ENCODE measurements around the gene DLX3. TPM values are rescaled to one million over a fixed set of nuclear protein-coding genes. Genes with fewer than 3 reads are reported as not detected.
A peak's percentile ranks its signal among the peaks of the same experiment; 100 is the strongest.

Gene DLX3
- total RNA-seq, 2 donors from 2014 or later: 0.58 to 1.4 TPM

- TF ChIP-seq, protein P1, sequence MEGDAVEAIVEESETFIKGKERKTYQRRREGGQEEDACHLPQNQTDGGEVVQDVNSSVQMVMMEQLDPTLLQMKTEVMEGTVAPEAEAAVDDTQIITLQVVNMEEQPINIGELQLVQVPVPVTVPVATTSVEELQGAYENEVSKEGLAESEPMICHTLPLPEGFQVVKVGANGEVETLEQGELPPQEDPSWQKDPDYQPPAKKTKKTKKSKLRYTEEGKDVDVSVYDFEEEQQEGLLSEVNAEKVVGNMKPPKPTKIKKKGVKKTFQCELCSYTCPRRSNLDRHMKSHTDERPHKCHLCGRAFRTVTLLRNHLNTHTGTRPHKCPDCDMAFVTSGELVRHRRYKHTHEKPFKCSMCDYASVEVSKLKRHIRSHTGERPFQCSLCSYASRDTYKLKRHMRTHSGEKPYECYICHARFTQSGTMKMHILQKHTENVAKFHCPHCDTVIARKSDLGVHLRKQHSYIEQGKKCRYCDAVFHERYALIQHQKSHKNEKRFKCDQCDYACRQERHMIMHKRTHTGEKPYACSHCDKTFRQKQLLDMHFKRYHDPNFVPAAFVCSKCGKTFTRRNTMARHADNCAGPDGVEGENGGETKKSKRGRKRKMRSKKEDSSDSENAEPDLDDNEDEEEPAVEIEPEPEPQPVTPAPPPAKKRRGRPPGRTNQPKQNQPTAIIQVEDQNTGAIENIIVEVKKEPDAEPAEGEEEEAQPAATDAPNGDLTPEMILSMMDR (conservative IDR thresholded peaks at IDR 0.05): no peak
- H3K4me1 Mint-ChIP-seq: peaks cover 7% of the 10 kb centered on the region
- 66 to 75% methylated on average over 3 of the region's 3 CpGs for WGBS, 2 experiments (ENCODE audit: insufficient coverage in 1 of 2, insufficient read length in 1 of 2)
- Histone ChIP-seq H3K4me3 (ENCODE audit: low read length) (no peak overlapping the region), H3K4me1 (ENCODE audit: control insufficient read depth, insufficient read depth, low read length) (no peaks in the 10 kb centered on the region), H3K9ac (ENCODE audit: extremely low read depth, low read length, poor library complexity, severe bottlenecking) (no peak overlapping the region), H3K27me3 (ENCODE audit: control insufficient read depth, insufficient read depth, low read length, poor library complexity, severe bottlenecking) (peaks cover 48% of the 10 kb centered on the region), H3K36me3 (ENCODE audit: control insufficient read depth, insufficient read depth, low read length) (no peaks in the 10 kb centered on the region), H3K9me3 (ENCODE audit: control insufficient read depth, low read length) (no peaks in the 10 kb centered on the region), H3K27ac (ENCODE audit: low read depth, low read length) (no peak overlapping the region)
- peak; percentile 67 for DNase-seq
- H3K4me3 Mint-ChIP-seq: no peak overlapping the region
- H3K9me3 Mint-ChIP-seq: no peaks in the 10 kb centered on the region
- H3K36me3 Mint-ChIP-seq (ENCODE audit: low read depth): no peaks in the 10 kb centered on the region
- H3K27ac Mint-ChIP-seq: no peak overlapping the region
- H3K27me3 Mint-ChIP-seq (ENCODE audit: insufficient read depth): peaks cover 90% of the 10 kb centered on the region
Measured at GRCh38 chr17:49985310-49985990, 9.6 kb downstream of the DLX3 start.

DNA sequence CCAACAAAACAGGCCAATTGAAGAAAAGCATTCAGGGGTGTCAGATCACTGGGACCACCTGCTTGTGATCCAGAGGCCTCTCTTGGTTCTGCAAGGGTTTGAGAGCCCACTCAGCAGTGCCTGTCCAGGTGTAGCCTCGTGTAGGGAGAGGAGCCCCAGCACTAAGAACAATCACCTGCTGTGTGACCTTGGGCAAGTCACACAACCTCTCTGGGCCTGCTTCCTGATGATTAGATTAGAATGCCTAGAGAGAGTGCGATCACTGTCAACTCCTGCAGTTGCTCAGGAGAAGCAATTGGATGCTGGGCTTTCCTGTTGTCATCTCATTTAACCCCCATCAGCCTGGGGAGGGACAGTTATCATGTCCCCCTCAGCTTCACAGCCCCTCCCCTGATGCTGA lies 10.2 kb downstream of the DLX3 start:
- no peaks in the 10 kb centered on the region for H3K36me3 ChIP-seq (ENCODE audit: control insufficient read depth, insufficient read depth, low read length)
- TF ChIP-seq, protein P1 (conservative IDR thresholded peaks at IDR 0.05): no peak
- Mint-ChIP-seq H3K4me1 (peaks cover 7% of the 10 kb centered on the region), H3K27ac (no peak overlapping the region), H3K27me3 (ENCODE audit: insufficient read depth) (peaks cover 86% of the 10 kb centered on the region), H3K4me3 (no peak overlapping the region), H3K9me3 (no peaks in the 10 kb centered on the region), H3K36me3 (ENCODE audit: low read depth) (no peaks in the 10 kb centered on the region)
- H3K27me3 ChIP-seq (ENCODE audit: control insufficient read depth, insufficient read depth, low read length, poor library complexity, severe bottlenecking): peaks cover 43% of the 10 kb centered on the region
- no peak overlapping the region for H3K4me3 ChIP-seq (ENCODE audit: low read length)
- no peaks in the 10 kb centered on the region for H3K9me3 ChIP-seq (ENCODE audit: control insufficient read depth, low read length)
- DNase-seq: no peak
- WGBS, 2 experiments (ENCODE audit: insufficient coverage in 1 of 2, insufficient read length in 1 of 2): 78 to 86% methylated on average over 2 of the region's 2 CpGs
- no peak overlapping the region for H3K9ac ChIP-seq (ENCODE audit: extremely low read depth, low read length, poor library complexity, severe bottlenecking)
- H3K4me1 ChIP-seq (ENCODE audit: control insufficient read depth, insufficient read depth, low read length): no peaks in the 10 kb centered on the region
- H3K27ac ChIP-seq (ENCODE audit: low read depth, low read length): no peak overlapping the region

DNA sequence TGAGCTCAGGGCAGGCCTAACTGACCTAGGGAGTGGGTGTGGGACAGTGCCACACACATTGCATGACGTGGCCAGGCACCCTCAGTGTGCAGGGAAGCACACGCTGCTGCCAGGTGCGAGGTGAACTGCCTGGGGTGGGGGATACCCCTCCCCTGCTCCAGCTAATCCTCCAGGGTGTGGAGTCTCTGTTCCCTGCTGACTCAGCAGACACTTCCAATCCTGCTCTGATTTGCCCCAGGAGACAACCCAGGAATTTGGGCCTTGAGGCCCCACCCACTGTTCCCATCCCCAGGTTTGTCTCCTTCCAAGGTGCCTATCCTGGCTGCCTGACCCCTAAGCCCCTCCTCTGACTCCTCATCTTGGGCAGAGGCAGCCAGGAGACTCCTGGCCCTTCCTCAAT lies 10.7 kb downstream of the DLX3 start:
- no peak overlapping the region for H3K27ac Mint-ChIP-seq
- H3K27me3 Mint-ChIP-seq (ENCODE audit: insufficient read depth): peaks cover 85% of the 10 kb centered on the region
- TF ChIP-seq, protein P1 (conservative IDR thresholded peaks at IDR 0.05): no peak
- H3K9ac ChIP-seq (ENCODE audit: extremely low read depth, low read length, poor library complexity, severe bottlenecking): no peak overlapping the region
- H3K27me3 ChIP-seq (ENCODE audit: control insufficient read depth, insufficient read depth, low read length, poor library complexity, severe bottlenecking): peaks cover 43% of the 10 kb centered on the region
- 54 to 74% methylated on average over 3 of the region's 3 CpGs for WGBS, 2 experiments (ENCODE audit: insufficient coverage in 1 of 2, insufficient read length in 1 of 2)
- H3K9me3 ChIP-seq (ENCODE audit: control insufficient read depth, low read length): no peaks in the 10 kb centered on the region
- no peak overlapping the region for H3K27ac ChIP-seq (ENCODE audit: low read depth, low read length)
- no peaks in the 10 kb centered on the region for H3K36me3 ChIP-seq (ENCODE audit: control insufficient read depth, insufficient read depth, low read length)
- peaks cover 7% of the 10 kb centered on the region for H3K4me1 Mint-ChIP-seq
- peak; percentile 81 for DNase-seq
- H3K4me1 ChIP-seq (ENCODE audit: control insufficient read depth, insufficient read depth, low read length): no peaks in the 10 kb centered on the region
- H3K4me3 ChIP-seq (ENCODE audit: low read length): no peak overlapping the region
- H3K36me3 Mint-ChIP-seq (ENCODE audit: low read depth): no peaks in the 10 kb centered on the region
- H3K4me3 Mint-ChIP-seq: no peak overlapping the region
- no peaks in the 10 kb centered on the region for H3K9me3 Mint-ChIP-seq
